Measurements from ENCODE around the gene KCNQ1OT1. TPM values are rescaled to one million over a fixed set of nuclear protein-coding genes. Genes with fewer than 3 reads are reported as not detected.

The KCNQ1OT1 gene
- total RNA-seq, 1 experiment from 2014 or later = 1.2 TPM

DNA sequence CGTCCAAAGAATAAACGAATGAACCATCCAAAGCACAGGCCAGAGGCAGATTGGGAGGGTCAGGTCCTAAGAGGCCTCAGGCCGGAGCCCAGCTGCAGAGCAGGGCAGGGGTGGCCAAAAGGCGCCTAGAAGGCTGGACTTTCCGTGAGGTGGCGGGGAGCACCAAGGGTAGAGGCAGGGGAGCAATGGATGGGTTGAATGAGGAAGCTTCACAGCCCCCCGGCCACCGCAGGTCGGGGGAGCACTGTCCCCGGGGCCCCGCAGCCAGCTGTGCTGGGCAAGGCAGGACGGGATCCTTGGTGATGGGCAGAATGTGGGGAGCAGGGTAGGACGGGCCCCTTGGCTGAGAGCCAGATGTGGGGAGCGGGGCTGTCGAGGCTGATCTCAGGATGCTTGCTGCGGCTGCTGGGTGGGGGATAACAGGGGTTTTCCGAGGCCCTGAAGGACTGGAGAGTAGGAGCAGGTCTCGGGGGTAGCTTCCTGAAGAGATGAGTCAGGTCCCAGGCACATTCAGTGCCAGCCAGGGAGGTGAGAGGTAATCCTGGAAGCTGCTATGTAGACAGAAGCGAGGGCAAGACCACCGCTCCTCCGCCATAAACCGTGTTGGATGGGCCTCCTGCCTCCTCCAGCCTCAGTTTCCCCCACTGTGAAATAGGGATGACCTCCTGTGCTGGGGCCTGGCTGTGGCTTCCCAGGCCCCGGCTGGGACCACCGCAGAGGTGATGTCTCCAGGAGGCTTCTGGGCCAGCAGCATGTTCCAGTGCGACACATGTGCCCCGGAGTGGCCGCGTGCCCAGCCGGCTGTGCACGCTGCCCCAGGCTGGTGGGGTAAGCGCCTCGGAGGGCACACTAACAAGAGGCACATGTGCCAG lies 34.6 kb upstream of the KCNQ1OT1 start:
- Histone ChIP-seq H2BK5ac (ENCODE audit: insufficient read length, low read length) (no peak overlapping the region), H3K23me2 (ENCODE audit: insufficient read length, low read depth, low read length, poor library complexity, severe bottlenecking) (no peaks in the 10 kb centered on the region), H4K91ac (ENCODE audit: insufficient read length, low read depth, low read length) (no peak overlapping the region), H3K18ac (ENCODE audit: insufficient read length, low read depth, low read length) (no peak overlapping the region), H4K8ac (replicated peaks; ENCODE audit: insufficient read length, low read depth, low read length) (no peak overlapping the region), H3K9me3 (ENCODE audit: control insufficient read depth, low read depth, low read length) (no peaks in the 10 kb centered on the region), H2BK20ac (ENCODE audit: low read depth, low read length, poor library complexity, severe bottlenecking) (no peak overlapping the region), H3K4ac (ENCODE audit: low read depth, low read length) (no peak overlapping the region), H3K56ac (ENCODE audit: insufficient read length, low read depth, low read length) (no peak overlapping the region), H3K4me2 (ENCODE audit: insufficient read depth, insufficient read length, low read length) (no peak overlapping the region), H3K79me1 (ENCODE audit: insufficient read depth, low read depth, low read length, poor library complexity, severe bottlenecking) (no peaks in the 10 kb centered on the region), H3K14ac (ENCODE audit: insufficient read depth, low read length) (no peak overlapping the region), H3K27me3 (ENCODE audit: insufficient read depth, low read length) (no peaks in the 10 kb centered on the region; the same call in 1 of the 2 replicates), H2BK15ac (ENCODE audit: low read depth, low read length) (no peak overlapping the region), H3K4me1 (ENCODE audit: insufficient read depth, low read length) (no peaks in the 10 kb centered on the region), H3K9ac (ENCODE audit: extremely low read depth, insufficient read length, low read length) (no peak overlapping the region), H4K20me1 (ENCODE audit: control insufficient read depth, insufficient read depth, insufficient read length) (no peaks in the 10 kb centered on the region), H3T11ph (ENCODE audit: low read length) (no peak overlapping the region), H2BK12ac (ENCODE audit: insufficient read length, low read depth, low read length) (no peak overlapping the region), H3K23ac (ENCODE audit: insufficient read length, low read depth, low read length) (no peak overlapping the region), H3K79me2 (ENCODE audit: insufficient read depth, low read length) (no peaks in the 10 kb centered on the region), H2AK5ac (ENCODE audit: insufficient read length, low read length) (no peak overlapping the region), H4K5ac (ENCODE audit: insufficient read length, low read depth, low read length) (no peak overlapping the region), H2BK120ac (ENCODE audit: low read depth, low read length, poor library complexity, severe bottlenecking) (no peak overlapping the region), H3K27ac (ENCODE audit: insufficient read length, low read depth, low read length) (no peak overlapping the region), H2AFZ (ENCODE audit: low read length) (no peak overlapping the region)
- DNase-seq = no peak
- no peak overlapping the region for H3K4me3 Mint-ChIP-seq
- no peak overlapping the region for H3K27ac Mint-ChIP-seq
- TF ChIP-seq, protein P1, sequence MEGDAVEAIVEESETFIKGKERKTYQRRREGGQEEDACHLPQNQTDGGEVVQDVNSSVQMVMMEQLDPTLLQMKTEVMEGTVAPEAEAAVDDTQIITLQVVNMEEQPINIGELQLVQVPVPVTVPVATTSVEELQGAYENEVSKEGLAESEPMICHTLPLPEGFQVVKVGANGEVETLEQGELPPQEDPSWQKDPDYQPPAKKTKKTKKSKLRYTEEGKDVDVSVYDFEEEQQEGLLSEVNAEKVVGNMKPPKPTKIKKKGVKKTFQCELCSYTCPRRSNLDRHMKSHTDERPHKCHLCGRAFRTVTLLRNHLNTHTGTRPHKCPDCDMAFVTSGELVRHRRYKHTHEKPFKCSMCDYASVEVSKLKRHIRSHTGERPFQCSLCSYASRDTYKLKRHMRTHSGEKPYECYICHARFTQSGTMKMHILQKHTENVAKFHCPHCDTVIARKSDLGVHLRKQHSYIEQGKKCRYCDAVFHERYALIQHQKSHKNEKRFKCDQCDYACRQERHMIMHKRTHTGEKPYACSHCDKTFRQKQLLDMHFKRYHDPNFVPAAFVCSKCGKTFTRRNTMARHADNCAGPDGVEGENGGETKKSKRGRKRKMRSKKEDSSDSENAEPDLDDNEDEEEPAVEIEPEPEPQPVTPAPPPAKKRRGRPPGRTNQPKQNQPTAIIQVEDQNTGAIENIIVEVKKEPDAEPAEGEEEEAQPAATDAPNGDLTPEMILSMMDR (conservative IDR thresholded peaks at IDR 0.05) = no peak
- no peaks in the 10 kb centered on the region for H3K9me3 Mint-ChIP-seq
- no CpG with 5 or more reads among the region's 32 CpGs for WGBS (ENCODE audit: extremely low coverage, insufficient read length, low lambda C conversion rate)
- H3K36me3 Mint-ChIP-seq (ENCODE audit: insufficient read depth in 1 of 3, low read depth in 3 of 3) = no peaks in the 10 kb centered on the region; a peak in 1 of 7 replicates
- peaks cover 89% of the 10 kb centered on the region for H3K27me3 Mint-ChIP-seq (ENCODE audit: low read depth)
- H3K4me1 Mint-ChIP-seq = peaks cover 0 to 11% of the 10 kb centered on the region in 2 experiments; a peak in 2 of 4 replicates
